ENCODE results near the gene DBT.

- TF ChIP-seq CTCF (IDR thresholded peaks at IDR 0.05) (no peak), POLR2A (IDR thresholded peaks at IDR 0.05) (no peak)
Measured at GRCh38 chr1:100290291-100290690, 40.7 kb upstream of the DBT start.

Measured in body of pancreas (tissue), 4 donors.